Thoracic aorta (tissue), 2 donors: ENCODE data around the gene ZNF396. TPM values are rescaled to one million over a fixed set of nuclear protein-coding genes. Genes with fewer than 3 reads are reported as not detected.
A peak's percentile ranks its signal among the peaks of the same experiment; 100 is the strongest.

Experiments
- ATAC-seq: fragments of 150-250 bp; one replicate; pipeline ENCODE4 v1.8.0; 2017; ENCODE audit warnings: low read depth; ENCODE audit not compliant: insufficient number of reproducible peaks, low FRiP score
- DNase-seq: peaks from one replicate; pipeline ENCODE4 v3.0.0-alpha.2; 2020; ENCODE audit warnings: low spot score
- H3K27ac ChIP-seq, 2 donors: fragments of 200-600 bp; sonication (generic); 1 replicate in 1 of 2; 2 replicates in 1 of 2; pipeline ENCODE4 v1.5.1; 2016; ENCODE audit warnings: mild to moderate bottlenecking in 2 of 2, moderate library complexity in 2 of 2
- H3K27me3 ChIP-seq: fragments of 200-600 bp; sonication (generic); replicated peaks from 2 replicates; pipeline ENCODE4 v1.6.0; 2016; ENCODE audit warnings: mild to moderate bottlenecking; ENCODE audit not compliant: insufficient read depth
- H3K36me3 ChIP-seq: fragments of 200-600 bp; sonication (generic); one replicate; pipeline ENCODE4 v1.5.1; 2016
- H3K4me1 ChIP-seq, 2 donors: fragments of 200-600 bp; sonication (generic); 1 replicate in 1 of 2; 2 replicates in 1 of 2; pipeline versions ENCODE4 v1.5.1 to v1.6.0; 2016; ENCODE audit warnings: low read depth in 2 of 2, mild to moderate bottlenecking in 1 of 2; ENCODE audit not compliant: control insufficient read depth in 1 of 2
- H3K4me3 ChIP-seq: fragments of 200-600 bp; sonication (generic); 2 replicates; pipeline ENCODE4 v1.5.1; 2016; ENCODE audit warnings: mild to moderate bottlenecking
- H3K9me3 ChIP-seq: fragments of 200-600 bp; sonication (generic); 2 replicates; pipeline ENCODE4 v1.5.1; 2016
- CTCF ChIP-seq: fragments of 200-600 bp; sonication (generic); IDR thresholded peaks from one replicate; pipeline ENCODE4 v1.5.1; 2019; ENCODE audit warnings: antibody characterized with exemption
- total RNA-seq, 2 donors: library from RNA; depleted of rRNA; stranded (reverse); fragments of >200 nt; gene quantifications; one replicate each; pipeline versions ENCODE4 v1.1.0 to v1.2.3, GENCODE V29; 2016

Gene ZNF396
- total RNA-seq, 2 donors from 2014 or later: 0.95 to 4.1 TPM

DNA sequence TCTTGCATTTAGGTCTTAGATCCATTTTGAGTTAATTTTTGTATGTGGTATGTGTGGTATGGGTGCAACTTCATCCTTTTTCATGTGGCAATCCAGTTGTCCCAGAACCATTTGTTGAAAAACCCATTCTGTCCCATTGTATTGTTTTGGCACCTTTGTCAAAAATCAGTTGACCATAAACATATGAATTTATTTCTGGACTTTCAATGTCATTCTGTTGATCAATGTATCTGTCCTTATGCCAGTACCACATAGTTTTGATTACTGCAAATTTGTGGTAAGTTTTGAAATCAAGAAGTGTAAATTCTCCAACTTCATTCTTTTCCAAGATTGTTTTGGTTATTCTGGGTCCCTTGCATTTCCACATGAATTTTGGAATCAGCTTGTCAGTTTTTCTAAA, 16.6 kb upstream of the ZNF396 start:
- H3K27me3 ChIP-seq: no peaks in the 10 kb centered on the region
- H3K4me1 ChIP-seq: peaks cover 9 to 12% of the 10 kb centered on the region in 2 donors
- TF ChIP-seq CTCF: no peak
- H3K4me3 ChIP-seq: no peak overlapping the region
- H3K27ac ChIP-seq: no peak overlapping the region
- no peak for DNase-seq
- no peaks in the 10 kb centered on the region for H3K9me3 ChIP-seq
- no peaks in the 10 kb centered on the region for H3K36me3 ChIP-seq
- ATAC-seq: no peak

GRCh38 chr18:35392375-35392774, 15.2 kb upstream of the ZNF396 start:
- Histone ChIP-seq H3K9me3 (no peaks in the 10 kb centered on the region), H3K36me3 (no peaks in the 10 kb centered on the region), H3K4me1 (peaks cover 9 to 14% of the 10 kb centered on the region in 2 donors), H3K27me3 (no peaks in the 10 kb centered on the region), H3K27ac (no peak overlapping the region), H3K4me3 (no peak overlapping the region)
- ATAC-seq: no peak
- no peak for DNase-seq
- TF ChIP-seq CTCF: no peak

- Histone ChIP-seq H3K9me3 (no peaks in the 10 kb centered on the region), H3K4me3 (no peak overlapping the region), H3K4me1 (peaks cover 9 to 17% of the 10 kb centered on the region in 2 donors), H3K27me3 (no peaks in the 10 kb centered on the region), H3K36me3 (no peaks in the 10 kb centered on the region), H3K27ac (no peak overlapping the region)
- DNase-seq (no peak), ATAC-seq (no peak)
- no peak for TF ChIP-seq CTCF
These were observed 14.0 kb upstream of the ZNF396 start for GRCh38 chr18:35390951-35391700.

DNA sequence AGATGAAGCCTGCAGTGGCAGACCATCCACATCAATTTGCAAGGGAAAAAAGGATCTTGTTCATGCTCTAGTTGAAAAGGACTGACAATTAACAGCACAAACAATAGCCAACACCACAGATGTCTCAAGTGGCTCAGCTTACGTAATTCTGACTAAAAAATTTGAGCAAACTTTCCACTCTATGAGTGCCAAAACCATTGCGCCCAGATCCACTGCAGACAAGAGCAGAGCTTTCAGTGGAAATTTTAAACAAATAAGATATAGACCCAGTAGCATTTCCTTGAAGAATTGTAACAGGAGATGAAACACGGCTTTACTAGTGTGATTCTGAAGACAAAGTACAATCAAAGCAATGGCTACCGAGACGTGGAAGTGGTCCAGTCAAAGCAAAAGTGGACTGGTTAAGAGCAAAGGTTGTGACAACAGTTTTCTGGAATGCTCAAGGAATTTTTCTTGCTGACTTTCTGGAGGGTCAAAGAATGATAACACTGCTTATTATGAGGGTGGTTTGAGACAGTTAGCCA, 12.0 kb upstream of the ZNF396 start:
- H3K36me3 ChIP-seq: no peaks in the 10 kb centered on the region
- no peak for TF ChIP-seq CTCF
- no peak for DNase-seq
- H3K9me3 ChIP-seq: no peaks in the 10 kb centered on the region
- H3K27ac ChIP-seq: peak overlapping the region in 1 of 2 donors; percentile 64
- peak overlapping the region; percentile 54 for H3K4me3 ChIP-seq
- peaks cover 9 to 17% of the 10 kb centered on the region in 2 donors for H3K4me1 ChIP-seq
- ATAC-seq: no peak
- H3K27me3 ChIP-seq: no peaks in the 10 kb centered on the region

- no peaks in the 10 kb centered on the region for H3K27me3 ChIP-seq
- no peaks in the 10 kb centered on the region for H3K36me3 ChIP-seq
- no peaks in the 10 kb centered on the region for H3K9me3 ChIP-seq
- no peak for TF ChIP-seq CTCF
- H3K4me3 ChIP-seq: no peak overlapping the region
- ATAC-seq (no peak), DNase-seq (no peak)
- H3K4me1 ChIP-seq: peaks cover 9 to 17% of the 10 kb centered on the region in 2 donors
- H3K27ac ChIP-seq: no peak overlapping the region
These were observed 10.0 kb upstream of the ZNF396 start for GRCh38 chr18:35387152-35387571.
